A673 (cell line): ENCODE data around the gene SLX9. TPM values are rescaled to one million over a fixed set of nuclear protein-coding genes. Genes with fewer than 3 reads are reported as not detected.

Experiments
- BruUV-seq: library from RNA; stranded (reverse); fragments of 400-500 nt; replicated peaks from 2 replicates; lab custom pipeline; 2021; lab: Mats Ljungman, UMichigan
- CTCF ChIA-PET: fragments of 300-600 bp; sonication (Branson Sonifier 250); formaldehyde crosslinking; loops from one replicate; lab custom pipeline; 2022; ENCODE audit warnings: antibody characterized with exemption; lab: Charles Lee
- POLR2A ChIA-PET: fragments of 300-600 bp; sonication (Branson Sonifier 250); formaldehyde crosslinking; loops from one replicate; lab custom pipeline; 2022; ENCODE audit warnings: antibody characterized with exemption; ENCODE audit not compliant: low non-redundant PET; lab: Charles Lee
- DNase-seq: peaks from one replicate; pipeline ENCODE4 v3.0.0-alpha.2; 2015; ENCODE audit warnings: low spot score
- H3K27ac ChIP-seq: fragments of 200-600 bp; sonication (generic); 2 replicates; pipeline ENCODE4 v1.5.1; 2016; ENCODE audit warnings: mixed run types, low read depth, mild to moderate bottlenecking, mixed read lengths, antibody characterized with exemption, low read length; ENCODE audit not compliant: poor library complexity, severe bottlenecking
- H3K27me3 ChIP-seq: fragments of 200-600 bp; sonication (generic); replicated peaks from 2 replicates; pipeline ENCODE4 v1.6.1; 2017; ENCODE audit warnings: mixed run types, low read depth, mild to moderate bottlenecking, mixed read lengths, antibody characterized with exemption, low read length; ENCODE audit not compliant: insufficient read depth, poor library complexity
- H3K36me3 ChIP-seq: fragments of 200-600 bp; sonication (generic); 2 replicates; pipeline ENCODE4 v1.6.1; 2016; ENCODE audit warnings: mixed run types, mild to moderate bottlenecking, mixed read lengths, antibody characterized with exemption, low read length; ENCODE audit not compliant: insufficient read depth, poor library complexity, severe bottlenecking
- H3K4me1 ChIP-seq: fragments of 200-600 bp; sonication (generic); 2 replicates; pipeline ENCODE4 v1.6.1; 2017; ENCODE audit warnings: mixed run types, mild to moderate bottlenecking, mixed read lengths, antibody characterized with exemption, low read length; ENCODE audit not compliant: insufficient read depth, poor library complexity, severe bottlenecking
- H3K4me3 ChIP-seq: fragments of 200-600 bp; sonication (generic); 2 replicates; pipeline ENCODE4 v1.5.1; 2016; ENCODE audit warnings: low read depth, mixed run types, mild to moderate bottlenecking, mixed read lengths, low read length; ENCODE audit not compliant: poor library complexity, severe bottlenecking
- H3K9me3 ChIP-seq: fragments of 200-600 bp; sonication (generic); 2 replicates; pipeline ENCODE4 v1.6.1; 2016; ENCODE audit warnings: mixed run types, low read depth, mild to moderate bottlenecking, mixed read lengths, antibody characterized with exemption, low read length; ENCODE audit not compliant: poor library complexity, severe bottlenecking
- EZH2 ChIP-seq: fragments of 200-600 bp; sonication (generic); IDR thresholded peaks from 2 replicates; pipeline ENCODE4 v1.6.1; 2017; ENCODE audit warnings: borderline replicate concordance, low read depth, mild to moderate bottlenecking, mixed read lengths, antibody characterized with exemption, low read length; ENCODE audit not compliant: poor library complexity, severe bottlenecking
- intact Hi-C: fragments of 100-400 bp; cut with micrococcal nuclease; formaldehyde crosslinking; loops from one replicate; pipeline ENCODE4 v1.10.0; 2022; ENCODE audit not compliant: unreplicated experiment
- total RNA-seq: library from RNA; stranded (reverse); gene quantifications from 2 replicates; pipeline ENCODE4 v1.2.3, GENCODE V29; 2021
- TF ChIP-seq, protein P1 (sequence below): fragments of 300-800, 200-600 bp; sonication (generic); conservative IDR thresholded peaks from 2 replicates; pipeline ENCODE4 v1.5.1; 2017; ENCODE audit warnings: low read depth, mild to moderate bottlenecking, antibody characterized with exemption, low read length, moderate library complexity, mixed read lengths

SLX9 gene
- total RNA-seq, 1 experiment from 2014 or later, result 114 TPM

DNA sequence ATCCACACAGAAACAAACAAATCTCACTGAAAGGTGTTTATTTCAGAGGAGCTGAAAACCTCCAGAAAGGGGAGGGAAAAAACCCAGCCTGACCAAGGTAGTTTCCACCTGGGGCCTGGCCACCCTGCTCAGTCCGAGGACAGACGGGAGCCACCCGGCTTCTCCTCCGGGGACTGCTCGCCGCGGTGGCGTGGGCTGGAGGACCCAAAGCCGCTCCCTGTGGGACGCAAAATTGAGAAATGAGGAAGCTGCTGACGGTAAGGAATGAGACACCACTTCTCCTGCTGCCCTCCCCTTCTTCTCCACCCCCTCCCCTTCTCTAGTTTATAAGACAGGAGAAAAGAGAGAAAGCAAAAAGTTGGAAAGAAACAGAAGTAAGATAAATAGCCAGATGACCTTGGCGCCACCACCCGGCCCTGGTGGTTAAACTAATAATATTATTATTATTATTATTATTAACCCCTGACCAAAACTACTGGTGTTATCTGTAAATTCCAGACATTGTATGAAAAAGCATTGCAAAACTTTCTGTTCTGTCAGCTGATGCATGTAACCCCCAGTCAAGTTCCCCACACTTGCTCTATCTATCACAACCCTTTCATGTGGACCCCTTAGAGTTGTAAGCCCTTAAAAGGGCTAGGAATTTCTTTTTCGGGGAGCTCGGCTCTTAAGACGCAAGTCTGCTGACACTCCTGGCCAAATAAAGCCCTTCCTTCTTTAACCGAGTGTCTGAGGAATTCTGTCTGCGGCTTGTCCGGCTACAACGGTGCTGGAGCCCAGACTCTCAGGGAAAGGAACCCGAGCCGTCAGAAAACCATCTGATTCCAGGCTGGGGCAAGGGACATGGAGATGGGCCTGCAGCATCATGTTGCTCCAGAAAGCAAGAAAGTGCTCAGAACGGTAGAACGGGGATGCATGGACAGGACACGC, 31.6 kb upstream of the SLX9 start:
- Histone ChIP-seq H3K27ac (peak overlapping the region; percentile 81), H3K4me1 (peaks cover 35% of the 10 kb centered on the region), H3K9me3 (no peaks in the 10 kb centered on the region), H3K27me3 (no peaks in the 10 kb centered on the region), H3K36me3 (no peaks in the 10 kb centered on the region), H3K4me3 (peak overlapping the region; percentile 23)
- TF ChIP-seq, protein P1, sequence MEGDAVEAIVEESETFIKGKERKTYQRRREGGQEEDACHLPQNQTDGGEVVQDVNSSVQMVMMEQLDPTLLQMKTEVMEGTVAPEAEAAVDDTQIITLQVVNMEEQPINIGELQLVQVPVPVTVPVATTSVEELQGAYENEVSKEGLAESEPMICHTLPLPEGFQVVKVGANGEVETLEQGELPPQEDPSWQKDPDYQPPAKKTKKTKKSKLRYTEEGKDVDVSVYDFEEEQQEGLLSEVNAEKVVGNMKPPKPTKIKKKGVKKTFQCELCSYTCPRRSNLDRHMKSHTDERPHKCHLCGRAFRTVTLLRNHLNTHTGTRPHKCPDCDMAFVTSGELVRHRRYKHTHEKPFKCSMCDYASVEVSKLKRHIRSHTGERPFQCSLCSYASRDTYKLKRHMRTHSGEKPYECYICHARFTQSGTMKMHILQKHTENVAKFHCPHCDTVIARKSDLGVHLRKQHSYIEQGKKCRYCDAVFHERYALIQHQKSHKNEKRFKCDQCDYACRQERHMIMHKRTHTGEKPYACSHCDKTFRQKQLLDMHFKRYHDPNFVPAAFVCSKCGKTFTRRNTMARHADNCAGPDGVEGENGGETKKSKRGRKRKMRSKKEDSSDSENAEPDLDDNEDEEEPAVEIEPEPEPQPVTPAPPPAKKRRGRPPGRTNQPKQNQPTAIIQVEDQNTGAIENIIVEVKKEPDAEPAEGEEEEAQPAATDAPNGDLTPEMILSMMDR, result no peak
- no peak for TF ChIP-seq EZH2
- intact Hi-C loops, result no loop called here
- no TSS peak for BruUV-seq
- ChIA-PET POLR2A (no interaction called here), CTCF (interaction anchor here (1.2 kb wide), 1 partner anchor 15 kb away, joined by 3 read pairs; no protein-coding TSS in a partner anchor)
- peak; percentile 63 for DNase-seq

DNA sequence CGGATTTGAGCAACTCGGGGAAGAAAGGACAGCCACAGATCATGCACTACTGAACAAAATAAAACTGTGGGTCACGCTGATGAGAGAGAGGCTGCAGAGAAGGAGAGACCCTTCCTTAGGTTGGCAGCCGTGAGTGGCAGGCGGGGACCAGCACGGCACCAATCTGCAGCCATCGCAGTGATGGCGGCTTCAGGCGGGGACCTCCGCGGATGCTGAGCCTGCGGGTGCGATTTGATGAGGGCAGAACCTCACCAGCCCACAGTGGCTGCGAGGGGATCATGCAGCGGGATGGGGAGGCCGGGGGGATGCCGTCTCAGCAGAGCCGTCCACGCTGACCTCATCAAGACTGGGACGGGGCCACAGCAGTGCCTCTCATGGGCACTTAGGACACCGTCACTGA, 30.9 kb upstream of the SLX9 start:
- Histone ChIP-seq H3K4me1 (peaks cover 35% of the 10 kb centered on the region), H3K27me3 (no peaks in the 10 kb centered on the region), H3K9me3 (no peaks in the 10 kb centered on the region), H3K36me3 (no peaks in the 10 kb centered on the region), H3K4me3 (no peak overlapping the region), H3K27ac (peak overlapping the region; percentile 53)
- POLR2A ChIA-PET, result no interaction called here
- BruUV-seq, result no TSS peak
- CTCF ChIA-PET, result no interaction called here
- no peak for TF ChIP-seq EZH2
- TF ChIP-seq, protein P1, result no peak
- intact Hi-C loops, result no loop called here
- no peak for DNase-seq

DNA sequence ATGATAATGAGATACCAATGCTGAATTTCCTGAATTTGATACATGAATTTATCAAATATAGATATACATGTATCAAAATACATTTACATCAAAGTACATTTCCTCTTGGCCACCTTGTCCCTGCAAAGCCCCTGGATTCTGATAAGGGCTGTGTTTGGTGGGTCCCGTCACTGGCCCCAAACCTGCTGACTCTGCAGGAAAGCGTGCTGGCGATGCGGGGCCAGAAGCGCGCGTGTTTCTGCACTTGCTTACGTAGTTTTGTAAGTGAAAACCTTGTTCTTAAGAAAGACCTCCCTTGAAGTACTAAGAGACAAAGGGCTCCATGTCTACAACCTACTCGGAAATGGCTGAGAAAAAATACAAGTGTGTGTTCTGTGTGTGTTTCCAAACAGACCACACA, 30.1 kb upstream of the SLX9 start:
- Histone ChIP-seq H3K27me3 (no peaks in the 10 kb centered on the region), H3K9me3 (no peaks in the 10 kb centered on the region), H3K4me3 (no peak overlapping the region), H3K27ac (peak overlapping the region; percentile 68), H3K4me1 (peaks cover 35% of the 10 kb centered on the region), H3K36me3 (no peaks in the 10 kb centered on the region)
- CTCF ChIA-PET, result no interaction called here
- POLR2A ChIA-PET, result no interaction called here
- BruUV-seq, result no TSS peak
- DNase-seq, result no peak
- TF ChIP-seq EZH2, result no peak
- TF ChIP-seq, protein P1, result no peak
- intact Hi-C loops, result no loop called here
